ENCODE measurements around the gene USP51.
"Not testable (repeated sequence)": the region's sequence is repeated elsewhere in the genome, so short reads cannot be mapped to it uniquely, and the experiment has no call there.

GRCh38 chrX:55464050-55464449 lies 25.6 kb downstream of the USP51 start:
- TF ChIP-seq CTCF (IDR thresholded peaks at IDR 0.05; ENCODE audit: low read length); EZH2 (IDR thresholded peaks at IDR 0.05; ENCODE audit: borderline replicate concordance, low read length): not testable (repeated sequence)

Measured in OCI-LY1 (cell line).